ENCODE results near the gene SLC16A7. TPM values are rescaled to one million over a fixed set of nuclear protein-coding genes. Genes with fewer than 3 reads are reported as not detected.

The SLC16A7 gene
- total RNA-seq, 6 experiments from 2014 or later = 11.3 to 25.1 (median 20.5) TPM

DNA sequence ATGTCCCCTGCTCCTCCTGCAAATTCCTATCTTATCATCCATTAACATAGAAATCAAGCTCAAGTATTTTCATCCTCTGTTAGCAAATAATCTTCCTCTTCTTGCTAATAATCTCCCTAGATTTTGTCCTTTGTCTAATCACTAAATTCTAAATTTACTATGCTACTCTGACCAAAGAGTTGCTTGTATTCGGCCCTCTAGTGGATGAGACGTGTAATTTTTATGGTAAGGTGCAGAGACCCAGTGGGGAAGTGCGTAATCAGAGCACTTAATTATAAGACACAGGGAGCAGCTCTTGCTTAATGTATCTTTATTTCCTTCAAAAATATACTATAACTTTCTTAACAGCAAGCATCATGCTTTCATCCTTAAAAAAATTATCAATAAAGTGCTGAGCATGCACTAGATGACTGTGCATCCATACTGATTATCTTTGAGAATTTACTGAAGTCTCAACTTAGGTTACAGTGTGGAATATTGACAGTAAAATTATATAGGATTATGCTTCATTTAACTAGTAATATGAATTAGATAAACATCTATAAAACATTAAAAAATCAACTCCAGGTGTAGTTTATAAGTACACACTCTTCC, 212.6 kb downstream of the SLC16A7 start:
- intact Hi-C loops (cut with DNase I) = loop anchor here in 1 of 2 donors (10.0 kb wide), 1 partner anchor 404 kb away; no protein-coding TSS in a partner anchor
- Histone ChIP-seq H3K27ac (no peak overlapping the region), H3K4me3 (no peak overlapping the region), H3K4me1 (no peaks in the 10 kb centered on the region), H3K36me3 (no peaks in the 10 kb centered on the region), H3K9me3 (no peaks in the 10 kb centered on the region), H3K27me3 (no peaks in the 10 kb centered on the region)
- peak; percentile 76 to 84 (median 82) for ATAC-seq
- TF ChIP-seq POLR2A (IDR thresholded peaks at IDR 0.05) (no peak), CTCF (IDR thresholded peaks at IDR 0.05) (peak; percentile 64 to 74 (median 73))
- DNase-seq = no peak
- 3% methylated on average over 3 of the region's 3 CpGs for WGBS (ENCODE audit: insufficient coverage, low coverage, low lambda C conversion rate, missing lambda C conversion rate)

- DNase-seq (no peak), ATAC-seq (no peak)
- WGBS (ENCODE audit: insufficient coverage, low coverage, low lambda C conversion rate, missing lambda C conversion rate) = 88% methylated on average over 2 of the region's 14 CpGs
Observed at GRCh38 chr12:59811991-59812390, 216.2 kb downstream of the SLC16A7 start.

DNA sequence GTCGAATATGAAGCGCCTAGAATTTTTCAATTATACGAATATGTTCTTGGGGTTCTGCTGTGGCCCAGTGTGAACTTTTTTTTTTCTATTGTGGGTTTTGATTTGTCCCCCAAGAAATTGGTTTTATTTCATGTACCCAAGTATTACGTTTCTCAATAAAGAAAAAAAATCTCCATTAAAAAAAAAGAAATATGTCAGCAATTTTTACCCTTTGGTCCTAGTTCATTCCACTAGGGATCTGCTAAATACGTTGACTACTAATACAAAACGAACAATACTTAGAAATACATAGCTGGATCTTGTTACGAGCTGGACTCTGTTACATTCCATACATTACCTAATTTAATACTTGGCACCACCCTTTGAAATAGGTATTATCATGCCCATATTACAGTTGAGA, 216.9 kb downstream of the SLC16A7 start:
- ATAC-seq = no peak
- no peaks in the 10 kb centered on the region for H3K9me3 ChIP-seq
- intact Hi-C loops (cut with DNase I) = no loop called here
- H3K36me3 ChIP-seq = no peaks in the 10 kb centered on the region
- no peaks in the 10 kb centered on the region for H3K4me1 ChIP-seq
- H3K4me3 ChIP-seq = no peak overlapping the region
- TF ChIP-seq CTCF (IDR thresholded peaks at IDR 0.05) (no peak), POLR2A (IDR thresholded peaks at IDR 0.05) (no peak)
- no peak overlapping the region for H3K27ac ChIP-seq
- no peak for DNase-seq
- no peaks in the 10 kb centered on the region for H3K27me3 ChIP-seq
- WGBS (ENCODE audit: insufficient coverage, low coverage, low lambda C conversion rate, missing lambda C conversion rate) = 77% methylated on average over 7 of the region's 7 CpGs

More at GRCh38 chr12:59811991-59812390, 216.2 kb downstream of the SLC16A7 start:
- Histone ChIP-seq H3K9me3 (no peaks in the 10 kb centered on the region), H3K4me3 (no peak overlapping the region), H3K4me1 (no peaks in the 10 kb centered on the region), H3K36me3 (no peaks in the 10 kb centered on the region), H3K27ac (no peak overlapping the region), H3K27me3 (no peaks in the 10 kb centered on the region)
- intact Hi-C loops (cut with DNase I) = no loop called here
- TF ChIP-seq POLR2A (IDR thresholded peaks at IDR 0.05) = no peak
- no peak for TF ChIP-seq CTCF (IDR thresholded peaks at IDR 0.05)

- Histone ChIP-seq H3K9me3 (no peaks in the 10 kb centered on the region), H3K27ac (no peak overlapping the region), H3K36me3 (no peaks in the 10 kb centered on the region), H3K4me1 (no peaks in the 10 kb centered on the region), H3K4me3 (no peak overlapping the region), H3K27me3 (no peaks in the 10 kb centered on the region)
- 47% methylated on average over 2 of the region's 2 CpGs for WGBS (ENCODE audit: insufficient coverage, low coverage, low lambda C conversion rate, missing lambda C conversion rate)
- intact Hi-C loops (cut with DNase I) = no loop called here
- ATAC-seq (no peak), DNase-seq (no peak)
- TF ChIP-seq POLR2A (IDR thresholded peaks at IDR 0.05) = no peak
- TF ChIP-seq CTCF (IDR thresholded peaks at IDR 0.05) = no peak
Observed at GRCh38 chr12:59820594-59821011, 224.8 kb downstream of the SLC16A7 start.

DNA sequence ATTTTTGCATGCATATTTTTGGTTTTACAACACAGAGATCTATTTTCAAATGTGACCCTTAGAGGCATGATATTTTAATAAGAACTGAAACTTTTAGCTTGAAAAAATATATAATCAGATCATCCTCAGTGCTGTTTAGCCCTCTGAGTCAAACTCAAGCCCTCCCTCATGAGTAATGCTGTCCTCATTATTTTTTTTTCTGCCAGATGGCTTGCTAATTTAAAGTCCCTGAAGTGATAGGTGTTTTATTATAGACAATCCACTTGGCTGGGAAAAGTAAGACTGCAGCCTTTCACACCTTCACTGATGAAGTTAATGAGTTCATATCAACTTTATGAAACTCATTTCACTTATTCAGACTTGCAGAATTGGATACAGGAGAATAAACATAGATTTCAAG, 227.7 kb downstream of the SLC16A7 start:
- H3K27ac ChIP-seq = no peak overlapping the region

More for the DNA sequence above, 227.7 kb downstream of the SLC16A7 start:
- ATAC-seq (no peak), DNase-seq (no peak)
- H3K36me3 ChIP-seq = no peaks in the 10 kb centered on the region
- no peaks in the 10 kb centered on the region for H3K9me3 ChIP-seq
- H3K4me1 ChIP-seq = no peaks in the 10 kb centered on the region
- H3K27me3 ChIP-seq = no peaks in the 10 kb centered on the region
- H3K4me3 ChIP-seq = no peak overlapping the region
- intact Hi-C loops (cut with DNase I) = no loop called here
- TF ChIP-seq CTCF (IDR thresholded peaks at IDR 0.05) (no peak), POLR2A (IDR thresholded peaks at IDR 0.05) (no peak)
